ENCODE results near the gene PIK3CD. TPM values are rescaled to one million over a fixed set of nuclear protein-coding genes. Genes with fewer than 3 reads are reported as not detected.

Gene PIK3CD
- total and polyA plus RNA-seq, 2 experiments from 2014 or later: 6.6 to 32.1 TPM

GRCh38 chr1:9626201-9626608, 25.3 kb upstream of the PIK3CD start:
- Mint-ChIP-seq H3K9me3 (0 out of 3 replicates have a peak, but pooled peaks cover 2% of the 10 kb centered on the region), H3K4me1 (peaks cover 9% of the 10 kb centered on the region; the same call in 2 of the 3 replicates)

GRCh38 chr1:9628541-9629444, 22.7 kb upstream of the PIK3CD start:
- Mint-ChIP-seq H3K27ac (no peak overlapping the region), H3K4me3 (no peak overlapping the region), H3K27me3 (ENCODE audit: insufficient read depth, low read depth, poor library complexity) (peaks cover 23% of the 10 kb centered on the region), H3K9me3 (0 out of 3 replicates have a peak, but pooled peaks cover 2% of the 10 kb centered on the region), H3K36me3 (ENCODE audit: low read depth) (no peaks in the 10 kb centered on the region; the same call in 2 of the 3 replicates), H3K4me1 (peaks cover 9% of the 10 kb centered on the region; the same call in 2 of the 3 replicates)
- no peaks in the 10 kb centered on the region for H4K20me1 ChIP-seq (replicated peaks; ENCODE audit: insufficient read depth)
- H3K27ac ChIP-seq (ENCODE audit: low read depth): no peak overlapping the region
- no peak for TF ChIP-seq STAT1 (IDR thresholded peaks at IDR 0.05; ENCODE audit: unreplicated experiment)
- no peak for TF ChIP-seq EZH2 (IDR thresholded peaks at IDR 0.05; ENCODE audit: low read depth, unreplicated experiment)
- TF ChIP-seq, protein P1, sequence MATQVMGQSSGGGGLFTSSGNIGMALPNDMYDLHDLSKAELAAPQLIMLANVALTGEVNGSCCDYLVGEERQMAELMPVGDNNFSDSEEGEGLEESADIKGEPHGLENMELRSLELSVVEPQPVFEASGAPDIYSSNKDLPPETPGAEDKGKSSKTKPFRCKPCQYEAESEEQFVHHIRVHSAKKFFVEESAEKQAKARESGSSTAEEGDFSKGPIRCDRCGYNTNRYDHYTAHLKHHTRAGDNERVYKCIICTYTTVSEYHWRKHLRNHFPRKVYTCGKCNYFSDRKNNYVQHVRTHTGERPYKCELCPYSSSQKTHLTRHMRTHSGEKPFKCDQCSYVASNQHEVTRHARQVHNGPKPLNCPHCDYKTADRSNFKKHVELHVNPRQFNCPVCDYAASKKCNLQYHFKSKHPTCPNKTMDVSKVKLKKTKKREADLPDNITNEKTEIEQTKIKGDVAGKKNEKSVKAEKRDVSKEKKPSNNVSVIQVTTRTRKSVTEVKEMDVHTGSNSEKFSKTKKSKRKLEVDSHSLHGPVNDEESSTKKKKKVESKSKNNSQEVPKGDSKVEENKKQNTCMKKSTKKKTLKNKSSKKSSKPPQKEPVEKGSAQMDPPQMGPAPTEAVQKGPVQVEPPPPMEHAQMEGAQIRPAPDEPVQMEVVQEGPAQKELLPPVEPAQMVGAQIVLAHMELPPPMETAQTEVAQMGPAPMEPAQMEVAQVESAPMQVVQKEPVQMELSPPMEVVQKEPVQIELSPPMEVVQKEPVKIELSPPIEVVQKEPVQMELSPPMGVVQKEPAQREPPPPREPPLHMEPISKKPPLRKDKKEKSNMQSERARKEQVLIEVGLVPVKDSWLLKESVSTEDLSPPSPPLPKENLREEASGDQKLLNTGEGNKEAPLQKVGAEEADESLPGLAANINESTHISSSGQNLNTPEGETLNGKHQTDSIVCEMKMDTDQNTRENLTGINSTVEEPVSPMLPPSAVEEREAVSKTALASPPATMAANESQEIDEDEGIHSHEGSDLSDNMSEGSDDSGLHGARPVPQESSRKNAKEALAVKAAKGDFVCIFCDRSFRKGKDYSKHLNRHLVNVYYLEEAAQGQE (IDR thresholded peaks at IDR 0.05; ENCODE audit: unreplicated experiment): no peak
- no peak overlapping the region; the same call in 1 of the 2 replicates for H2AFZ ChIP-seq
- H3K9me2 ChIP-seq (ENCODE audit: insufficient read depth): no peaks in the 10 kb centered on the region
- no peaks in the 10 kb centered on the region for H3K79me2 ChIP-seq (replicated peaks; ENCODE audit: insufficient read depth)
- no peak overlapping the region for H3K4me3 ChIP-seq
- H3K4me1 ChIP-seq (ENCODE audit: insufficient read depth): no peaks in the 10 kb centered on the region
- no peak for ATAC-seq
- peaks cover 4% of the 10 kb centered on the region; the same call in 1 of the 2 replicates for H3K27me3 ChIP-seq (ENCODE audit: insufficient read depth)
- no peaks in the 10 kb centered on the region for H3K36me3 ChIP-seq (ENCODE audit: insufficient read depth)
- H3K4me2 ChIP-seq: no peak overlapping the region
- no peak for DNase-seq (ENCODE audit: low spot score)
- no peaks in the 10 kb centered on the region for H3F3A ChIP-seq (replicated peaks; ENCODE audit: low read depth)

More at GRCh38 chr1:9626201-9626608, 25.3 kb upstream of the PIK3CD start:
- Histone ChIP-seq H4K20me1 (replicated peaks; ENCODE audit: insufficient read depth) (no peaks in the 10 kb centered on the region), H3K79me2 (replicated peaks; ENCODE audit: insufficient read depth) (no peaks in the 10 kb centered on the region), H3K4me2 (no peak overlapping the region), H2AFZ (0 out of 2 replicates have a peak overlapping the region, but pooled peaks have one; percentile 23), H3K36me3 (ENCODE audit: insufficient read depth) (no peaks in the 10 kb centered on the region), H3K9me2 (ENCODE audit: insufficient read depth) (no peaks in the 10 kb centered on the region), H3K27ac (ENCODE audit: low read depth) (no peak overlapping the region), H3K4me1 (ENCODE audit: insufficient read depth) (no peaks in the 10 kb centered on the region), H3F3A (replicated peaks; ENCODE audit: low read depth) (no peaks in the 10 kb centered on the region), H3K27me3 (ENCODE audit: insufficient read depth) (peaks cover 4% of the 10 kb centered on the region; the same call in 1 of the 2 replicates), H3K4me3 (no peak overlapping the region)
- no peak overlapping the region for H3K4me3 Mint-ChIP-seq
- H3K36me3 Mint-ChIP-seq (ENCODE audit: low read depth): no peaks in the 10 kb centered on the region; the same call in 2 of the 3 replicates
- TF ChIP-seq JUNB (IDR thresholded peaks at IDR 0.05; ENCODE audit: unreplicated experiment) (no peak), CTCF (conservative IDR thresholded peaks at IDR 0.05; ENCODE audit: low read depth in 2 of 2) (no peak), ETS1 (IDR thresholded peaks at IDR 0.05) (no peak)
- DNase-seq (ENCODE audit: low spot score): no peak
- no peak for ATAC-seq
- H3K27me3 Mint-ChIP-seq (ENCODE audit: insufficient read depth, low read depth, poor library complexity): peaks cover 22% of the 10 kb centered on the region
- H3K27ac Mint-ChIP-seq: no peak overlapping the region
